Dedifferentiated amniotic fluid mesenchymal stem cell (primary cell): ENCODE measurements around the gene PLA2G5.
"Not testable (repeated sequence)": the region's sequence is repeated elsewhere in the genome, so short reads cannot be mapped to it uniquely, and the experiment has no call there.

Source experiments
- DNase-seq: peaks from one replicate; pipeline ENCODE4 v3.0.0-alpha.2; 2016; ENCODE audit errors: extremely low spot score

PLA2G5 gene

DNA sequence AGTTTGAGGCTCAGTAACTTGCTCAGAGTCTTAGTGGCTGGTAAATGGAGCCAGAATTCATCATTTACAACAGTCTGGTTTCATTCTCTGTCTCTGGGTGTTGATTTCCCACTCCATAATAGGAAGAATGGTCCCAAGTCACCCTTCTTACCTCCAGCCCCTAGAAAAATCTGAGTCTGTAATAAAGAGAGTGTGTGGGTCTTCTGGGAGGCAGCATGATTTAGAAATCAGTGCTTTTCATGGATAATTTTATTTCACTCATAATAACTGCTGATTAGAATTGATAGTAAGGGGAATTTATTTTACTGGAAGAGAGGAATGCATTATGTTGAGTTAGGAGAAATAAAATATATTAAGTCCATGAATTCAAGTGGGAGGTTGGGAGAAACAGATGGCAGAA, 47.2 kb downstream of the PLA2G5 start:
- DNase-seq, result no peak

- no peak for DNase-seq
Measured at GRCh38 chr1:20119347-20119746, 49.4 kb downstream of the PLA2G5 start, which contains the start of gene PLA2G2D. PLA2G2D (minus strand) TSS chr1:20119536; CDS start chr1:20119498, 38 bp downstream.

DNA sequence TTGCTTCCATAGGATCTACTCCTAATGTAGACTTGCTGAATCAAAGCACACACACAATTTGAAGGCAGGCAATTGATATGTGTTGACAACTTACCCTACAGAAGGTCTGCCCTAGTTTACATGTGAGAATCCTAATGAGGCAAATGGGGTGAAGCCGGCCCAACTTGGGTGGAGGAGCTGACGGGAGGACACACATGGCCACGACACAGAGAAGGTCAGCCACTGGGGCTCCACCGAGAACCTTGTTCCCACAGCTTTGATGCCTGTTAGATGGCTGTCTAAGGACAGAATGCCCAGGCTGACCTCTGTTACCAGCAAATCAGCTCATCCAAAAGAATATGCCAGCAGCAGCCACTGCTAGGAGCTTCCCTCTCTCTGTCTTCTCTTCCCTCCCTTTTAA, 50.8 kb downstream of the PLA2G5 start:
- DNase-seq, result no peak

GRCh38 chr1:20123722-20124455, 53.9 kb downstream of the PLA2G5 start:
- DNase-seq, result no peak

GRCh38 chr1:20124456-20125057, 54.6 kb downstream of the PLA2G5 start:
- DNase-seq, result no peak

GRCh38 chr1:20125100-20125499, 55.1 kb downstream of the PLA2G5 start:
- no peak for DNase-seq

GRCh38 chr1:20126041-20126805, 56.2 kb downstream of the PLA2G5 start:
- DNase-seq, result no peak

DNA sequence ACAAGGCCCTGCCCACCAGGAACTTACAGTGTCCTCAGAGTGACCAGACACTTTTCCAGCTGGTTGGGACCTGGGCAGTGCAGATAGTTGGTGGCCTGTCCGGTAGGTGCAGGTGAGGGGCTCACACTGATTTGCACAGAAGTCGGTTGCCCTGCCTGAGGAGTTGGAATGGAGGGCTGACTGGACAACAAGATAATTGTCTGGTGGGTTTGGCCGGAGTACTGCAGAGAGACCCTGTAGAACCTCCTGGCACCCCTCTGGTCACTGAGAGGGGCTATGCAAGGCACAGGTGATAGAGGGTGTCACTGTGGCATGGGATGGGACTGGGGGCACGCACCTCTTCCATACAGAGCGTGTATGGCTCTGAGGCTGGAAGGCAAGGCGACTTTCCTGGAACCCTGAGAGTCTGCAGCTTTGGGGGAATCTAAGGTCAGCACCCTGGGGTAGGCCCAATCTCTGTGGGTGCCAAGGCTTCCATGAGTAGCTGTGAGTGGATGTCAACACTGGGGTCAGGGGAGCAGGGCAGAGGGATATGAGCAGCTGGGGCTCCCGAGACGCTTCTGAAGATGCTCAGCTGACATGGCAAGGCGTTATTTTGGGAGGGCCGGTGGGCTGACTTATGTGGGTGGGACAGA, 56.9 kb downstream of the PLA2G5 start:
- DNase-seq, result no peak

DNA sequence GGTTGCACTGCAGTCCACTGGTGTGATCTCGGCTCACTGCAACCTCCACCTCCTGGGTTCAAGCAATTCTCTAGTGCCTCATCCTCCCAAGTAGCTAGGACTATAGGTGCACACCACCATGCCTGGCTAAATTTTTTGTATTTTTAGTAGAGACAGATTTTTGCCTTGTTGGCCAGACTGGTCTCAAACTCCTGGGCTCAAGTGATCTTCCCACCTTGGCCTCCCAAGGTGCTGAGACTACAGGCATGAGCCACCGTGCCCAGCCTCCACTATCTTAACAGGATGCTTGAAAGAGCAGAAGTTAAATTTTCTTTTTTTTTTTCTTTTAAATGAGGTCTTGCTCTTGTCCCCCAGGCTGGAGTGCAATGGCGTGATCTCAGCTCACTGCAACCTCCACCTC, 60.5 kb downstream of the PLA2G5 start:
- DNase-seq, result not testable (repeated sequence)

- DNase-seq, result no peak
Measured at GRCh38 chr1:20134995-20135394, 65.0 kb downstream of the PLA2G5 start.

- no peak for DNase-seq
Measured at GRCh38 chr1:20136249-20136648, 66.3 kb downstream of the PLA2G5 start.

DNA sequence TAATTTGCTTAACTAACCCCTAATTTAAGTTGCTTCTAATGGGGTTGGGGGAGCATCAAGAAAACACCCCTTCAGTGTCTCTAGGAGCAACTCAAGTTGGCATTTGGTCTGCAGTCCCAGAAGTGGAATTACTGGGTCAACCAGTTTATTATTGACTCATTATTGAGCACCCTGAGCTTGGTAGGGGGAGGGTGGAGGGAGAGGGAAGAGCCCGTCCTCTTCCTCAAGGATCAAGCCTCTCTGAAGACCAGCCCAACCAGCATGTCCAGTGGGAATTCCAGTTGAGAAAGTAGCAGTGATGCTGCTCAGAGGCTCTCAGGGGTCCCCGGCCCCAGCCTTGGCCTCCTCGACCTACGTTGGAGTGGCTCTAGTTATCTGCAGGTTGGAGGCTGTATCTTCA, 67.1 kb downstream of the PLA2G5 start:
- DNase-seq, result no peak

GRCh38 chr1:20137604-20138003, 67.6 kb downstream of the PLA2G5 start:
- DNase-seq, result no peak

- DNase-seq, result no peak
Measured at GRCh38 chr1:20138346-20138745, 68.4 kb downstream of the PLA2G5 start.

DNA sequence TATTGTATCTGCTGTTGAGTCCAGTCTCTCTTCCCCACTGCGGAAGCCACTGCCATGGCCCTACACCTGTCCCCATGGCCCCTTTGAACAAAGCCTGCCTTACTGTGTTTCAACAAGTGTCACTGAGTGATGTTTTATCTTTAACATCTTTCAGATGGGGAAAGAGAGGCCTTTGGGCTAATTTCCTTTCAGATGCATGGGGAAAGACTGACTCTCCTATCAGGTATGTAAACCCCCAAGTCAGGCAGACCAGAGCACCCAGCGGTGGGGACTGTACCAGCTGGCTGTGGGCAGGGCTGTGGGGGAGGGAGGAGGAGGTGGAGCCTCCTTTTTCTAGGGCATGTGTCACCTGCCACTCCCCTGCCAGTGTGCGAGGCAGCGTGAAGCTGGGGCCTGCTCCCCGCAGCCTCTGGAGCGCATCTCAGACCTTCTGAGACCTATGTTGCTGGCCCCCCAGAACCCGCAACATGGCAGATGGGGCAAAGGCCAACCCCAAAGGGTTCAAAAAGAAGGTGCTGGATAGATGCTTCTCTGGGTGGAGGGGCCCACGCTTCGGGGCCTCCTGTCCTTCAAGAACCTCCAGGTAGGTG, 69.1 kb downstream of the PLA2G5 start, which contains the start of gene PLA2G2F:
Gene PLA2G2F (plus strand): TSS at position 363 of the 590 bp plus-strand sequence. CDS start 105 bp downstream, at position 468.
- no peak for DNase-seq

GRCh38 chr1:20139776-20140612, 70.0 kb downstream of the PLA2G5 start:
- no peak for DNase-seq

DNA sequence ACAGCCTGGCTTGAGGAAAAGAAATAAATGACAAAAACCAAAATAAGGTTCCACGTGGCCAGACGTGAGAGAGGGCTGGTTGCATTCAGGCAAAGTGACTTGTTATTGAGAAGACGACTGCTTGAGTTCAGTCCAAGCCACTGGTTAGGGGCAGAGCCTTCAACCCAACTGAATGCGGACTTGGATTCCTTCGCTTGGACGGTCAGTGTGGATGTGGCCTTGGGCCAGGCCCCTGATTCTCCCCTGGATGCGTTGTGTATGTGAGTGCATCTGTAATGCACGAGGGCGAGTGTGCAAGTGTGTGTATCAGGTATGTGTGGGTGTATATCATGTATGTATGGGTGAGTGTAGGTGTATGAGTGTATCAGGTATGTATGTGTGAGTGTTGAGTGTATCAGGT, 71.0 kb downstream of the PLA2G5 start:
- no peak for DNase-seq

GRCh38 chr1:20141466-20141865, 71.5 kb downstream of the PLA2G5 start:
- DNase-seq, result no peak
